AG10803 (cell line): ENCODE data around the gene TBC1D22A.

ENCODE experiments used
- DNase-seq: peaks from one replicate; pipeline ENCODE4 v3.0.0; 2010; ENCODE audit warnings: low read depth
- H3K4me3 ChIP-seq: 2 replicates; pipeline ENCODE4 v1.5.1; 2011; ENCODE audit warnings: mild to moderate bottlenecking, low read length, control low read depth
- TF ChIP-seq, protein P1 (sequence below): conservative IDR thresholded peaks from 2 replicates; pipeline ENCODE4 v1.5.1; 2011; ENCODE audit warnings: mild to moderate bottlenecking, low read length, control low read depth, inconsistent platforms

Gene TBC1D22A

DNA sequence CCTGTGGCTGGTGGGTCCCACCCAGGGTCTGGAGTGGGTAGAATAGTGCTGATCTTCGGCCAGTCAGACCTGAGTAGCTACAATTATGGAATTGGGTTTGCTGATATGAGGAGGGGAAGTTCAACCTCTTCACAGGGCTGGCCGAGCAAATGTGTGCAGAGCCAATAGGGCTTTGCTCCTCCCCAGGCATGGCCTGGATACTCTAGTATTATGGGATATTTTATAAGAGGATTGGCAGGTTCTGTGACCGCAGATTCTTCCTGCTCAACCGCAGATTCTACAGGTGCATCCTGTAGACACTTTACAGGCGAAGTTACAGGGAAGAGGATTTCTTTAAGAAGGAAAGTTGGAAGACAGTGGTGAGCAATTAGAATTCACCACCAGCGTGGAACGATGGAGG lies 44.3 kb downstream of the TBC1D22A start:
- H3K4me3 ChIP-seq, result no peak overlapping the region
- DNase-seq, result no peak
- TF ChIP-seq, protein P1, sequence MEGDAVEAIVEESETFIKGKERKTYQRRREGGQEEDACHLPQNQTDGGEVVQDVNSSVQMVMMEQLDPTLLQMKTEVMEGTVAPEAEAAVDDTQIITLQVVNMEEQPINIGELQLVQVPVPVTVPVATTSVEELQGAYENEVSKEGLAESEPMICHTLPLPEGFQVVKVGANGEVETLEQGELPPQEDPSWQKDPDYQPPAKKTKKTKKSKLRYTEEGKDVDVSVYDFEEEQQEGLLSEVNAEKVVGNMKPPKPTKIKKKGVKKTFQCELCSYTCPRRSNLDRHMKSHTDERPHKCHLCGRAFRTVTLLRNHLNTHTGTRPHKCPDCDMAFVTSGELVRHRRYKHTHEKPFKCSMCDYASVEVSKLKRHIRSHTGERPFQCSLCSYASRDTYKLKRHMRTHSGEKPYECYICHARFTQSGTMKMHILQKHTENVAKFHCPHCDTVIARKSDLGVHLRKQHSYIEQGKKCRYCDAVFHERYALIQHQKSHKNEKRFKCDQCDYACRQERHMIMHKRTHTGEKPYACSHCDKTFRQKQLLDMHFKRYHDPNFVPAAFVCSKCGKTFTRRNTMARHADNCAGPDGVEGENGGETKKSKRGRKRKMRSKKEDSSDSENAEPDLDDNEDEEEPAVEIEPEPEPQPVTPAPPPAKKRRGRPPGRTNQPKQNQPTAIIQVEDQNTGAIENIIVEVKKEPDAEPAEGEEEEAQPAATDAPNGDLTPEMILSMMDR, result no peak

DNA sequence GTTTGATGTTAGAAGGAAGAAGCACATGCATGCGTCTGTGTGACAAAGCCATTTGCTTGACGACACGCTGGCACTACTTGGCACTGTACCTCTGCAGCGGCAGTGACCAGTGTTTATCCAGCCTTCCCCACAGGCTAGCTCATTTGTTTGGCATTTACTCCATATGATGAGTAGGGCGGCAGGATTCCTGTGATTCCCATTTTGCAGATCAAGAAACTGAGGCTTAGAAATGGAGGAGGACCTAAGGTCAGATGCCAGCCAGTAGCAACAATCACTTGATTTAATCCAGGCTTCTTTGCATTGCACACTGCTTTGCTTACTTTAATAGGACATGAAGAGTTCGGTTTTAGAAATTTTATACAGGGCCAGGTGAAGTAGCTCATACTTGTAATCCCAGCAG lies 45.0 kb downstream of the TBC1D22A start:
- no peak overlapping the region for H3K4me3 ChIP-seq
- TF ChIP-seq, protein P1, result no peak
- DNase-seq, result no peak

DNA sequence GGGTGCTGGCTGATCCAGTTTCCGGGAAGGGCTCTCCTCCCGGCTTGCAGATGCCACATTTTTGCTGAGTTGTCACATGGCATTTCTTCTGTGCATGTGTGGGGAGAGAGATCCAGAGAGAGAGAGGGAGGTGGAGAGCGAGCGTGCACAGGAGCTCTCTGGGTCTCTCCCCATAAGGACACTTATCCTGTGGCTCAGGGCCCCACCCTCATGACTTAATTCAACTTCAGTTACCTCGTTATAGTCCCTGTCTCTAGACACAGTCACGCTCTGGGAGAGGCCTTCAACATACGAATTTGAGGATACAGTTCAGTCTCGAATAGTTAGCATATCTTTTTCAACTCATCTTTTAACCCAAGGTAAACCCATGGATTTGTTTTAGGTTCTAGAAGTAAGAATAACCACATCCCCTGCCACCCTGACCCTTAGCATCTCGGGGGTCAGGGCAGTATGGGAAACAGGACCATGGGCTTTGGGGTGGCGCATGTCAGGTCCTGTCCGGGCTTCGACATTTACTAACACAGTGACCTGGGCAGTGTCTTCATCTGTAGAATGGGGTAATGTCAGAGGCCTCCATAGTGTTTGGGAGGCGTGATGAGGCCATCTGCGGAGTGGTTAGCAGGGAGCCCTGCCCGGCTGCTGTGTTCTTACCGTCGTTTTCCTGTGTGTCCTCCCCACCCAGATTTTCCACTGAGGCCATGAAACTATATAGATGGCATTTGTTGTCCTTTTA lies 46.9 kb downstream of the TBC1D22A start:
- DNase-seq, result no peak
- TF ChIP-seq, protein P1, result no peak
- H3K4me3 ChIP-seq, result no peak overlapping the region

DNA sequence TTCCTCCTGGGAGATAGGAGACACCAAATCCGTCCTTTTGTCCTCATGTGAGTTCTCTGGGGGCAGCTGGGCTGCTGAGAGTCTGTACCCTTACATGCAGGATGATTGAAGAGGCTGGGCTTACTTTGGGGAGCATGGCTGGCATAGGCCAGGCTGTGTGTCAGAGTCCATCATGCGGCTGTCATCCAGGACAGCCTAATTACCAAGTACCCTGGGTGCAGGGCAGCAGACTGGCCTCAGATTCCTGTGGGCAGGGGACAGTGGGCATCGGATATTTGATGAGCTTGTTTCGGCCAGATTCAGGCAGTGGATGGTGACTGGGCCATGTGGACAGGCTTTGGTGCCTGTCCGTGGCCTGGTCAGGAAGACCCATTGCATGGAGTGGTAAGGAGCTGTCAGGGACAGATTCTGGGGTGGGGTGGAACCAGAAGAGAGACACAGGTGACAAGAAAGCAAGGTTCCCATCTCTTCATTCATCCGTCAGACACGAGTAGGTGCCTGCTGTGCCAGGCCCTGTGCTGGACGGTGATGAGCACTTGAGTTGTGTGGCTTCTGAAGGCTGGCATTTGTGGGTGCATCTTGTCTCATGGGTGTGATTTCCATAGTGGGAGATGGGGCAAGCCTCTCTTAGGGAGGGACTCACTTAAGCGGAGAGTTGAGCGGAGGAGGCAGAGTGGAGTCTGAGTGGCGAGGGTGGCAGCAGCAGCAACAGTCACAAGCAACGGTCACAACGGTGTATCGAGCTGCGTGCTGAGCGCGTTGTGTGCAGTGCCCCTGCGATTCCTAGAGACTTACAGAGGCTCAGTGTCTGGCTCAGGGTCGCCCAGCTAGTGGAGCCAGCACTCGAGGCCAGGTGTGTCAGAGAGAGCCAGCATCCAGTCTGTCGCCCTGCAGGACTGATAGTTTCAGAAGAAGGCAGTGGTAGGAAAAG lies 48.7 kb downstream of the TBC1D22A start:
- DNase-seq, result no peak
- TF ChIP-seq, protein P1, result no peak
- no peak overlapping the region for H3K4me3 ChIP-seq

DNA sequence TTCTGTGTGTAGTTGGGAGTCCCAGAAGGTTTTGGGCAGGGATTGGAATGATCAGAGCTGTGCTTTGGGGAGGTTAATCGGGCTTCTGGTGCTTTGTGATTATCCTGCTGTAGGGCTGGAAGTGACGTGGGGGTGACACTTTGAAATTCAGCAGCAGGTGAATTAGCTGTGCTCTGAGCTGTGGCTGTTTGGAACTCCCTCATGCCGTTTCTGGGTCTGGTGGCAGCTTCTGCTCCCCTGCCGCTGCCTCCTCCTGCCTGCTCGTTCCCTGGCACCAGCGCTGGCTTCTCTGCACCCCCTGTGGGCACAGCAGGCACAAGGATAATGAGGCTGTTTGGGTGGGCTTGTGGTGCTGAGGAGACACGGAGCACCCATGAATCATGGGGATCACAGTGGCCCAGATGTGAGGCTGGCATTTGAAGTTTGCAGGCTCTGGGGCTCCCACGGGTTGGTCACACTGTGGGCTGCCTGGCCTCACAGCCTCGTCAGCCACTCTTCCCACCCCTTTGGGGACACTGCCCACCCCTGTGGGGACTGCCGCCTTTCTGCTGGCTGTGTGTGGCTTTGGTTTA lies 49.7 kb downstream of the TBC1D22A start:
- H3K4me3 ChIP-seq, result no peak overlapping the region
- no peak for DNase-seq
- TF ChIP-seq, protein P1, result no peak

DNA sequence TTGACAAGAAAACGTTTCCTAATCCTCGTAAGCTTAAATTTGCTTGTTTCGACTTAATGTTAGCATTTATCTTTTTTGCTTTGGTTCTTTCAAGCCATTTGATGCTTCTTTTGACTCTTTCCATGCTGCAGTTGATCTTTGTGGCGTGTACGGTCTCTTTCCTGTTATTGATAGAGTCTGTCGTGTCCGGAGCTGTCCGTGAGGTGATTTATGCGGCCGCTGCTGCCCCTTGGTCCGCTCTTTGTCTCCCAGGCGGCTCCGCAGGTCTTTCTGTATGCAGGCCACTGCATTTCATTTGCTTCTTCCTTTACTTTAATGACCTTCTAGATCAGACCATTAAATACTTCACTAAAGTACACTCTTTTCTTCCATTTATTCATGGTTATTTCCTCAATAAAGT lies 50.3 kb downstream of the TBC1D22A start:
- TF ChIP-seq, protein P1, result no peak
- no peak for DNase-seq
- no peak overlapping the region for H3K4me3 ChIP-seq
